ENCODE data around the gene SUN2. TPM values are rescaled to one million over a fixed set of nuclear protein-coding genes. Genes with fewer than 3 reads are reported as not detected.

SUN2 gene
- total RNA-seq, 1 experiment from 2014 or later, result 55.5 TPM

GRCh38 chr22:38741166-38741565, 14.6 kb downstream of the SUN2 start:
- H3K4me3 ChIP-seq (ENCODE audit: low read length), result no peak overlapping the region
- H3K27ac ChIP-seq (ENCODE audit: low read length), result no peak overlapping the region
- no peaks in the 10 kb centered on the region for H3K9me2 ChIP-seq (replicated peaks; ENCODE audit: low read length)
- CTCF ChIA-PET, result no interaction called here
- H3F3A ChIP-seq (ENCODE audit: low read length, unreplicated experiment), result no peaks in the 10 kb centered on the region
- BruUV-seq (replicated peaks), result no TSS peak
- intact Hi-C loops (cut with micrococcal nuclease), result no loop called here
- no peak overlapping the region for H3K4me2 ChIP-seq (ENCODE audit: low read length)
- no peaks in the 10 kb centered on the region for H3K27me3 ChIP-seq (ENCODE audit: low read length)
- peaks cover 6% of the 10 kb centered on the region; the same call in 1 of the 2 replicates for H3K4me1 ChIP-seq (ENCODE audit: insufficient read depth, low read length)
- DNase-seq (no peak), ATAC-seq (no peak)
- no peak overlapping the region for H2AFZ ChIP-seq (ENCODE audit: low read length)
- no peaks in the 10 kb centered on the region for H3K9me3 ChIP-seq (ENCODE audit: low read length)
- no peaks in the 10 kb centered on the region for H4K20me1 ChIP-seq (ENCODE audit: low read length)
- no peak overlapping the region for H3K9ac ChIP-seq (ENCODE audit: low read length)
- no peaks in the 10 kb centered on the region for H3K79me2 ChIP-seq (ENCODE audit: low read length)
- peaks cover 14% of the 10 kb centered on the region; the same call in 1 of the 2 replicates for H3K36me3 ChIP-seq (ENCODE audit: low read depth, low read length)
- POLR2A ChIA-PET (ENCODE audit: unreplicated experiment), result no interaction called here
- TF ChIP-seq EZH2phosphoT487 (IDR thresholded peaks at IDR 0.05; ENCODE audit: borderline replicate concordance, low read length), result no peak
- TF ChIP-seq EZH2 (IDR thresholded peaks at IDR 0.05; ENCODE audit: low read length, unreplicated experiment), result no peak
- TF ChIP-seq CTCF (conservative IDR thresholded peaks at IDR 0.05; ENCODE audit: low read depth, low read length), result no peak

GRCh38 chr22:38740754-38741153, 15.0 kb downstream of the SUN2 start:
- Histone ChIP-seq H3K9ac (ENCODE audit: low read length) (no peak overlapping the region), H3K9me3 (ENCODE audit: low read length) (no peaks in the 10 kb centered on the region)
- no peak for ATAC-seq

More at GRCh38 chr22:38740754-38741153, 15.0 kb downstream of the SUN2 start:
- TF ChIP-seq EZH2 (IDR thresholded peaks at IDR 0.05; ENCODE audit: low read length, unreplicated experiment), result no peak
- no peak for TF ChIP-seq EZH2phosphoT487 (IDR thresholded peaks at IDR 0.05; ENCODE audit: borderline replicate concordance, low read length)
- no peak for TF ChIP-seq CTCF (conservative IDR thresholded peaks at IDR 0.05; ENCODE audit: low read depth, low read length)
- Histone ChIP-seq H3K4me3 (ENCODE audit: low read length) (no peak overlapping the region), H3K4me2 (ENCODE audit: low read length) (no peak overlapping the region), H3K27ac (ENCODE audit: low read length) (no peak overlapping the region), H3K79me2 (ENCODE audit: low read length) (no peaks in the 10 kb centered on the region), H4K20me1 (ENCODE audit: low read length) (no peaks in the 10 kb centered on the region), H3K36me3 (ENCODE audit: low read depth, low read length) (peaks cover 14% of the 10 kb centered on the region; the same call in 1 of the 2 replicates), H2AFZ (ENCODE audit: low read length) (no peak overlapping the region), H3F3A (ENCODE audit: low read length, unreplicated experiment) (no peaks in the 10 kb centered on the region), H3K9me2 (replicated peaks; ENCODE audit: low read length) (no peaks in the 10 kb centered on the region), H3K4me1 (ENCODE audit: insufficient read depth, low read length) (peaks cover 6% of the 10 kb centered on the region; the same call in 1 of the 2 replicates), H3K27me3 (ENCODE audit: low read length) (no peaks in the 10 kb centered on the region)
- intact Hi-C loops (cut with micrococcal nuclease), result no loop called here
- DNase-seq, result no peak
- ChIA-PET CTCF (no interaction called here), POLR2A (ENCODE audit: unreplicated experiment) (no interaction called here)
- no TSS peak for BruUV-seq (replicated peaks)

Data from PC-3 (cell line).